Dendritic cell treated with granulocyte-macrophage colony-stimulating factor and Interleukin-4, amounts not matched to agents 40 ng/mL and 50 ng/mL, for 4 days (primary cell): ENCODE measurements around the gene GRM1.

Experiments
- H3K27ac Mint-ChIP-seq: one replicate; pipeline ENCODE4 v1.8.0; 2022; ENCODE audit warnings: mild to moderate bottlenecking, mixed read lengths
- H3K27me3 Mint-ChIP-seq: one replicate; pipeline ENCODE4 v1.8.0; 2022; ENCODE audit warnings: mild to moderate bottlenecking, mixed read lengths
- H3K36me3 Mint-ChIP-seq: one replicate; pipeline ENCODE4 v1.8.0; 2022; ENCODE audit warnings: low read depth, mixed read lengths
- H3K4me1 Mint-ChIP-seq: one replicate; pipeline ENCODE4 v1.8.0; 2022; ENCODE audit warnings: low read depth, mixed read lengths
- H3K4me3 Mint-ChIP-seq: one replicate; pipeline ENCODE4 v1.8.0; 2022; ENCODE audit warnings: mild to moderate bottlenecking, moderate library complexity, mixed read lengths
- H3K9me3 Mint-ChIP-seq: one replicate; pipeline ENCODE4 v1.8.0; 2022; ENCODE audit warnings: mixed read lengths
- intact Hi-C: fragments of 100-400 bp; cut with micrococcal nuclease; formaldehyde crosslinking; loops from one replicate; pipeline ENCODE4 v1.15.0; 2022

Gene GRM1

GRCh38 chr6:146369866-146370265, 341.0 kb downstream of the GRM1 start:
- Mint-ChIP-seq H3K9me3 (no peaks in the 10 kb centered on the region), H3K4me1 (peaks cover 5% of the 10 kb centered on the region), H3K27me3 (peaks cover 11% of the 10 kb centered on the region), H3K4me3 (no peak overlapping the region), H3K36me3 (no peaks in the 10 kb centered on the region), H3K27ac (no peak overlapping the region)
- intact Hi-C loops = no loop called here

GRCh38 chr6:146381486-146381885, 352.6 kb downstream of the GRM1 start:
- Mint-ChIP-seq H3K4me3 (no peak overlapping the region), H3K9me3 (peaks cover 5% of the 10 kb centered on the region), H3K4me1 (no peaks in the 10 kb centered on the region), H3K27me3 (no peaks in the 10 kb centered on the region), H3K36me3 (no peaks in the 10 kb centered on the region), H3K27ac (no peak overlapping the region)
- intact Hi-C loops = no loop called here

GRCh38 chr6:146388736-146389364, 360.0 kb downstream of the GRM1 start:
- intact Hi-C loops = no loop called here
- Mint-ChIP-seq H3K27me3 (no peaks in the 10 kb centered on the region), H3K4me1 (no peaks in the 10 kb centered on the region)

GRCh38 chr6:146389740-146390139, 360.9 kb downstream of the GRM1 start:
- no peak overlapping the region for H3K4me3 Mint-ChIP-seq
- intact Hi-C loops = no loop called here
- H3K4me1 Mint-ChIP-seq = no peaks in the 10 kb centered on the region
- no peaks in the 10 kb centered on the region for H3K36me3 Mint-ChIP-seq
- H3K27me3 Mint-ChIP-seq = no peaks in the 10 kb centered on the region
- no peak overlapping the region for H3K27ac Mint-ChIP-seq
- no peaks in the 10 kb centered on the region for H3K9me3 Mint-ChIP-seq

More at GRCh38 chr6:146388736-146389364, 360.0 kb downstream of the GRM1 start:
- Mint-ChIP-seq H3K36me3 (no peaks in the 10 kb centered on the region), H3K9me3 (no peaks in the 10 kb centered on the region), H3K27ac (no peak overlapping the region), H3K4me3 (no peak overlapping the region)

GRCh38 chr6:146397638-146398037, 368.8 kb downstream of the GRM1 start:
- Mint-ChIP-seq H3K27me3 (no peaks in the 10 kb centered on the region), H3K4me1 (no peaks in the 10 kb centered on the region), H3K9me3 (peaks cover 8% of the 10 kb centered on the region), H3K4me3 (no peak overlapping the region), H3K36me3 (no peaks in the 10 kb centered on the region), H3K27ac (no peak overlapping the region)
- intact Hi-C loops = no loop called here

GRCh38 chr6:146402476-146402875, 373.6 kb downstream of the GRM1 start:
- no peaks in the 10 kb centered on the region for H3K4me1 Mint-ChIP-seq
- intact Hi-C loops = no loop called here
- H3K27ac Mint-ChIP-seq = no peak overlapping the region

GRCh38 chr6:146408583-146408982, 379.7 kb downstream of the GRM1 start:
- Mint-ChIP-seq H3K27ac (no peak overlapping the region), H3K4me3 (no peak overlapping the region), H3K27me3 (no peaks in the 10 kb centered on the region), H3K36me3 (no peaks in the 10 kb centered on the region), H3K9me3 (peaks cover 9% of the 10 kb centered on the region), H3K4me1 (no peaks in the 10 kb centered on the region)
- intact Hi-C loops = no loop called here

More at GRCh38 chr6:146402476-146402875, 373.6 kb downstream of the GRM1 start:
- H3K27me3 Mint-ChIP-seq = no peaks in the 10 kb centered on the region
- H3K36me3 Mint-ChIP-seq = no peaks in the 10 kb centered on the region
- H3K9me3 Mint-ChIP-seq = peaks cover 17% of the 10 kb centered on the region
- H3K4me3 Mint-ChIP-seq = no peak overlapping the region

- no peaks in the 10 kb centered on the region for H3K36me3 Mint-ChIP-seq
- no peaks in the 10 kb centered on the region for H3K27me3 Mint-ChIP-seq
- peaks cover 3% of the 10 kb centered on the region for H3K9me3 Mint-ChIP-seq
- no peaks in the 10 kb centered on the region for H3K4me1 Mint-ChIP-seq
- H3K4me3 Mint-ChIP-seq = no peak overlapping the region
- no peak overlapping the region for H3K27ac Mint-ChIP-seq
- intact Hi-C loops = no loop called here
Observed at GRCh38 chr6:146410851-146411595, 382.2 kb downstream of the GRM1 start.

- no peaks in the 10 kb centered on the region for H3K36me3 Mint-ChIP-seq
- intact Hi-C loops = no loop called here
- no peak overlapping the region for H3K4me3 Mint-ChIP-seq
- H3K27me3 Mint-ChIP-seq = no peaks in the 10 kb centered on the region
- no peak overlapping the region for H3K27ac Mint-ChIP-seq
- H3K4me1 Mint-ChIP-seq = peaks cover 6% of the 10 kb centered on the region
- H3K9me3 Mint-ChIP-seq = no peaks in the 10 kb centered on the region
Observed at GRCh38 chr6:146419576-146419975, 390.7 kb downstream of the GRM1 start.

- Mint-ChIP-seq H3K27ac (no peak overlapping the region), H3K36me3 (no peaks in the 10 kb centered on the region), H3K4me3 (no peak overlapping the region), H3K27me3 (no peaks in the 10 kb centered on the region), H3K9me3 (no peaks in the 10 kb centered on the region), H3K4me1 (peaks cover 6% of the 10 kb centered on the region)
- intact Hi-C loops = no loop called here
Observed at GRCh38 chr6:146420255-146420654, 391.4 kb downstream of the GRM1 start.

GRCh38 chr6:146422789-146423375, 394.0 kb downstream of the GRM1 start:
- Mint-ChIP-seq H3K4me3 (no peak overlapping the region), H3K27me3 (no peaks in the 10 kb centered on the region), H3K27ac (peak overlapping the region; percentile 22), H3K9me3 (no peaks in the 10 kb centered on the region), H3K4me1 (no peaks in the 10 kb centered on the region), H3K36me3 (no peaks in the 10 kb centered on the region)
- intact Hi-C loops = no loop called here

GRCh38 chr6:146423452-146423851, 394.6 kb downstream of the GRM1 start:
- no peak overlapping the region for H3K27ac Mint-ChIP-seq
- no peaks in the 10 kb centered on the region for H3K27me3 Mint-ChIP-seq
- H3K36me3 Mint-ChIP-seq = no peaks in the 10 kb centered on the region
- intact Hi-C loops = no loop called here
- no peak overlapping the region for H3K4me3 Mint-ChIP-seq
- H3K9me3 Mint-ChIP-seq = no peaks in the 10 kb centered on the region
- H3K4me1 Mint-ChIP-seq = no peaks in the 10 kb centered on the region

GRCh38 chr6:146426516-146426915, 397.7 kb downstream of the GRM1 start:
- H3K27ac Mint-ChIP-seq = no peak overlapping the region
- H3K9me3 Mint-ChIP-seq = no peaks in the 10 kb centered on the region
- H3K4me1 Mint-ChIP-seq = no peaks in the 10 kb centered on the region
- no peaks in the 10 kb centered on the region for H3K27me3 Mint-ChIP-seq
- H3K4me3 Mint-ChIP-seq = no peak overlapping the region
- intact Hi-C loops = no loop called here
- no peaks in the 10 kb centered on the region for H3K36me3 Mint-ChIP-seq

- H3K9me3 Mint-ChIP-seq = no peaks in the 10 kb centered on the region
- H3K4me3 Mint-ChIP-seq = no peak overlapping the region
- H3K27me3 Mint-ChIP-seq = peaks cover 14% of the 10 kb centered on the region
- peaks cover 9% of the 10 kb centered on the region for H3K4me1 Mint-ChIP-seq
- H3K27ac Mint-ChIP-seq = no peak overlapping the region
- H3K36me3 Mint-ChIP-seq = no peaks in the 10 kb centered on the region
- intact Hi-C loops = no loop called here
Observed at GRCh38 chr6:146429831-146430230, 401.0 kb downstream of the GRM1 start.
